Measurements from ENCODE around the gene EFL1. TPM values are rescaled to one million over a fixed set of nuclear protein-coding genes. Genes with fewer than 3 reads are reported as not detected.

The EFL1 gene
- total RNA-seq, 6 donors from 2014 or later, result 9.7 to 27.7 (median 17.0) TPM

DNA sequence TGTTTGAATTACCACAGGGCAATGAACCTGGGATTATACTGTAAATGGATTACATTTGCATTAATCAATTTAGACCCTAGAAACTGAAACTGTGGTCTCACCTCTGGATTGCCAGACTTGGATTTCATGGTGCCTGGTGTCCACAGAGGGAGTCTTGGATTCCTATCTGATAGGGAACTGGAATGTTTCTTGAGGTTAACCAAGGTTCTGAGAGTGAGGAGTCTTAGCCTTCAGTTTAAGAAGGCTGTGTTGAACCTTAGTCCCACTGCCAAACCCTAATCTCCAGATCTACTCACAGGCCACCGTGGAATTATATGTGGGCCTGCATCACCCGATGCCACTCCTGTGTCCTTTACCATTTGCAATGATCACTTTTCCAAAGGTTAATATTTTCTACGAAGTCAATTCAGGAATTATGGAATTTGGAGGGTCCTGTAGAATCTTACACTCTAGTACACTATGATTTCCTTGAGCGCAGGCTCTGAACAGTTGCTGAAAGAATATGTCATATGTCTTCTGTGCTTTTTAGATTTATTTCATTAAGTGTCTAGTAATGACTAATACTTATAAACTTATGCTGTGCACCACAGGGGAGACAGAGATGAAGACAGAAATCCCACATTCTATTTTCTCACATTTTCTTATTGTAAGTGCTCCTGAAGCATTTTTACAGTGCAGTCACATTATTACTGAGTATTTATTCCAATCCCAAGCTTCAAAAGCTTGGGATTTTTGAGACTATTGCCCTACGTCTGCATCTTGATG is 87.9 kb downstream of the EFL1 start:
- Histone ChIP-seq H3K9me3 (no peaks in the 10 kb centered on the region), H3K4me3 (no peak overlapping the region), H3K27ac (no peak overlapping the region), H3K4me1 (peaks cover 0 to 9% (median 4%) of the 10 kb centered on the region in 4 donors), H3K27me3 (no peaks in the 10 kb centered on the region), H3K36me3 (no peaks in the 10 kb centered on the region)
- TF ChIP-seq POLR2AphosphoS5 (IDR thresholded peaks at IDR 0.05) (no peak), EP300 (IDR thresholded peaks at IDR 0.05) (no peak), POLR2A (IDR thresholded peaks at IDR 0.05) (no peak)
- TF ChIP-seq, protein P1, sequence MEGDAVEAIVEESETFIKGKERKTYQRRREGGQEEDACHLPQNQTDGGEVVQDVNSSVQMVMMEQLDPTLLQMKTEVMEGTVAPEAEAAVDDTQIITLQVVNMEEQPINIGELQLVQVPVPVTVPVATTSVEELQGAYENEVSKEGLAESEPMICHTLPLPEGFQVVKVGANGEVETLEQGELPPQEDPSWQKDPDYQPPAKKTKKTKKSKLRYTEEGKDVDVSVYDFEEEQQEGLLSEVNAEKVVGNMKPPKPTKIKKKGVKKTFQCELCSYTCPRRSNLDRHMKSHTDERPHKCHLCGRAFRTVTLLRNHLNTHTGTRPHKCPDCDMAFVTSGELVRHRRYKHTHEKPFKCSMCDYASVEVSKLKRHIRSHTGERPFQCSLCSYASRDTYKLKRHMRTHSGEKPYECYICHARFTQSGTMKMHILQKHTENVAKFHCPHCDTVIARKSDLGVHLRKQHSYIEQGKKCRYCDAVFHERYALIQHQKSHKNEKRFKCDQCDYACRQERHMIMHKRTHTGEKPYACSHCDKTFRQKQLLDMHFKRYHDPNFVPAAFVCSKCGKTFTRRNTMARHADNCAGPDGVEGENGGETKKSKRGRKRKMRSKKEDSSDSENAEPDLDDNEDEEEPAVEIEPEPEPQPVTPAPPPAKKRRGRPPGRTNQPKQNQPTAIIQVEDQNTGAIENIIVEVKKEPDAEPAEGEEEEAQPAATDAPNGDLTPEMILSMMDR (IDR thresholded peaks at IDR 0.05), result no peak
- 96 to 98% methylated on average over 5 of the region's 5 CpGs for WGBS, 2 donors
- no peak for DNase-seq
- no peak for ATAC-seq (ENCODE audit: low FRiP score in 2 of 2)

DNA sequence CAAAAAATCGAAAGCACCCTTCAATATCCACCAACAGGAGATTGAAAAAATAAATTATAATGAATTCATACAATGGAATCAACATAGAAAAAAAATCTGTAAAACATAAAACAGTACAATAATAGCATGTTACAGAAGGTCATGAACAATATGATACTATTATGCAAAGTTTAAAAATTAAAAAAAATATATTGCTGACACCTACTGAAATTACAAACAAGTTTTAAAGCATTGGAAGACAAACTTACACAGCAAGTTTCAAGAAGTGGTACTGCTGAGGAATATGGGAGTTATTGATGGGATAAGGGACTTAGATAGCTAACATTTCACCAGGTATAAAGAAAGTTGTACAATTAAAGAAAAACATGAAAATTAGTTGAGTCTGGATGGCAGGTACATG is 89.4 kb downstream of the EFL1 start:
- DNase-seq (no peak), ATAC-seq (ENCODE audit: low FRiP score in 2 of 2) (no peak)
- peaks cover 0 to 7% (median 3%) of the 10 kb centered on the region in 4 donors for H3K4me1 ChIP-seq
- no peaks in the 10 kb centered on the region for H3K9me3 ChIP-seq
- no peaks in the 10 kb centered on the region for H3K27me3 ChIP-seq
- H3K36me3 ChIP-seq, result no peaks in the 10 kb centered on the region
- H3K4me3 ChIP-seq, result no peak overlapping the region
- H3K27ac ChIP-seq, result no peak overlapping the region
- 88% methylated on average over 1 of the region's 1 CpG for WGBS, 2 donors
- TF ChIP-seq POLR2AphosphoS5 (IDR thresholded peaks at IDR 0.05), result no peak
- TF ChIP-seq POLR2A (IDR thresholded peaks at IDR 0.05), result no peak
- no peak for TF ChIP-seq EP300 (IDR thresholded peaks at IDR 0.05)
- TF ChIP-seq, protein P1 (IDR thresholded peaks at IDR 0.05), result no peak

DNA sequence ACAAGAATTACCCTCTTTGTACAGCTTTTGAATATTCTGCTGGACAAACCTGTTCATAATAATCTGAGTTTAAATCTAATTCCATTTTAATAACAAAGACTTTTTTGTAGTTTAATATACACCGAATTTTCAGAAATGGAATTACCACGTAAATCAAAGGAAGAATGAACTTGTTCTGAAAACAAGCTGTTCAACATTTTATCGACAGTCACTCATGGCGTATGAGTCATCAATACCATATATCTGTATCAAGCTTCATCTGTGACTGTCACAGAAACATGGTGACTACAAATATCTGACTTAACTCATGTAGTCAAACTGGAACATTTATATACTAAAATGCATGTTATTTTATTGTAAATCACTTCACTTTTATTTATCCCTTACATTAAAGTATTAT is 90.0 kb downstream of the EFL1 start:
- Histone ChIP-seq H3K4me3 (no peak overlapping the region), H3K27ac (no peak overlapping the region), H3K36me3 (no peaks in the 10 kb centered on the region), H3K9me3 (no peaks in the 10 kb centered on the region), H3K27me3 (no peaks in the 10 kb centered on the region), H3K4me1 (peaks cover 0 to under 1% (median 0%) of the 10 kb centered on the region in 4 donors)
- 91 to 94% methylated on average over 4 of the region's 4 CpGs for WGBS, 2 donors
- TF ChIP-seq POLR2AphosphoS5 (IDR thresholded peaks at IDR 0.05) (no peak), POLR2A (IDR thresholded peaks at IDR 0.05) (no peak), EP300 (IDR thresholded peaks at IDR 0.05) (no peak)
- TF ChIP-seq, protein P1 (IDR thresholded peaks at IDR 0.05), result no peak
- ATAC-seq (ENCODE audit: low FRiP score in 2 of 2), result no peak
- DNase-seq, result no peak

DNA sequence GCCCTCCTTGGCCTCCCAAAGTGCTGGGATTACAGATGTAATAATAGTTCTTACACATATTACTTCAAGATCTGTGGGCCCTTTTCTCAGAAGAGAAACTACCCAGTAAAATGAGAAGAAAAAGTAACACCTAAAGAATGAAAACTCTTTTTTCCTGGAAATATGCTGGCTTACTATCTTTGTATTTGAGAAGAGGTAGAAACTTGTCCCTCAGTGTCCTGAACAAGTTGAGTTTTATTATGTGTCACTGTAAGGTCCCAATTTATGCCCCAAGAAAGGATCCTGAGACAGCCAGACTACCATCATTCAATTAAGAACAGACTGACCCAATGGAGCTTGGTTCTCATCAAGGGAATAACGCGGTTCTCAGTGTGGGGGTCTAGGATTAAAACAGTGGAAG is 93.8 kb downstream of the EFL1 start:
- no peak for ATAC-seq (ENCODE audit: low FRiP score in 2 of 2)
- TF ChIP-seq POLR2AphosphoS5 (IDR thresholded peaks at IDR 0.05) (no peak), EP300 (IDR thresholded peaks at IDR 0.05) (no peak)

DNA sequence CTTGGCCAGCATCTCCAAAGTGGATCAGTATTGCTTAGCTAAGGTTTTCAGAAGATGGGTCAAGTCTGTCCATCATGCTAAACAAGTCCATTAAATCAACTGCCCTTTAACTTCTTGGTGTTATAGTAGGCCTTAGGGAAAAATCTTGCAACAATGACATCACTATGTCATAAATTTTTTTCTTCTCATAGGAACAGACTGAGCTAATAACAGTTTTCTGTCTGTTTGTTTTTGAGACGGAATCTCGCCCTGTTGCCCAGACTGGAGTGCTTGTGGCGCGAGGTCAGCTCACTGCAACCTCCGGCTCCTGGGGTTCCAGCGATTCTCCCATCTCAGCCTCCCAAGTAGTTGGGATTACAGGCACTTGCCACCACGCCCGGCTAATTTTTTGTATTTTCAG is 94.2 kb downstream of the EFL1 start:
- 96 to 97% methylated on average over 8 of the region's 8 CpGs for WGBS, 2 donors
- TF ChIP-seq POLR2A (IDR thresholded peaks at IDR 0.05), result no peak
- TF ChIP-seq, protein P1 (IDR thresholded peaks at IDR 0.05), result no peak
- TF ChIP-seq EP300 (IDR thresholded peaks at IDR 0.05), result no peak
- TF ChIP-seq POLR2AphosphoS5 (IDR thresholded peaks at IDR 0.05), result no peak
- H3K36me3 ChIP-seq, result peaks cover 0 to 5% (median 1%) of the 10 kb centered on the region in 4 donors
- H3K4me1 ChIP-seq, result no peaks in the 10 kb centered on the region
- DNase-seq (no peak), ATAC-seq (ENCODE audit: low FRiP score in 2 of 2) (peak in 1 of 2 donors; percentile 45)
- no peak overlapping the region for H3K4me3 ChIP-seq
- no peaks in the 10 kb centered on the region for H3K9me3 ChIP-seq
- H3K27me3 ChIP-seq, result no peaks in the 10 kb centered on the region
- no peak overlapping the region for H3K27ac ChIP-seq

More for the DNA sequence above, 93.8 kb downstream of the EFL1 start:
- 94 to 100% methylated on average over 2 of the region's 2 CpGs for WGBS, 2 donors
- H3K27me3 ChIP-seq, result no peaks in the 10 kb centered on the region
- no peak overlapping the region for H3K27ac ChIP-seq
- DNase-seq, result no peak
- no peaks in the 10 kb centered on the region for H3K9me3 ChIP-seq
- H3K4me1 ChIP-seq, result no peaks in the 10 kb centered on the region
- peaks cover 0 to under 1% (median 0%) of the 10 kb centered on the region in 4 donors for H3K36me3 ChIP-seq
- no peak overlapping the region for H3K4me3 ChIP-seq
